ENCODE results near the gene OR5K1.
A peak's percentile ranks its signal among the peaks of the same experiment; 100 is the strongest.

The OR5K1 gene
- 0 reads per million in 4 donors for total RNA-seq

- DNase-seq: no peak
Observed at GRCh38 chr3:98462901-98463300, at the start of gene OR5K1. Gene OR5K1 (plus strand): TSS chr3:98463201. CDS start chr3:98469577, 6,376 bp downstream.

DNA sequence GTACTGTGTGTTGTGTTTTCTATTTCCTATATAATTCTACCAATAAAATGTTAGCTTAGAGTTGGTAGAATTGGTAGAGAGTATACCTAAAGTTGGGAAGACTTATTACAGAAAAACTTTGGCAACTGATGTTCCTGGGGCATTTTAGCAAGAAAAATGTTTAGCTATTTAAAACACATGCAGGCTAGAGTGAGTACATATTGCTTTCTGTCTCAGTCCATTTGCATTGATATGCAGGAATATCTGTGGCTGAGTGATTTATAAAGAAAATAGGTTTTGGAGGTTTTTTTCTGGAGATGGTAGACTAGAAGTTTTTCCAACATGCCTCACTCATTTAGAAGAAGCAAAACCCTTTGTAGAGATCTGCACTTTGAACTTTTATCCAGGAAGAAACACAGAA, 30.4 kb upstream of the OR5K1 start:
- DNase-seq: no peak

DNA sequence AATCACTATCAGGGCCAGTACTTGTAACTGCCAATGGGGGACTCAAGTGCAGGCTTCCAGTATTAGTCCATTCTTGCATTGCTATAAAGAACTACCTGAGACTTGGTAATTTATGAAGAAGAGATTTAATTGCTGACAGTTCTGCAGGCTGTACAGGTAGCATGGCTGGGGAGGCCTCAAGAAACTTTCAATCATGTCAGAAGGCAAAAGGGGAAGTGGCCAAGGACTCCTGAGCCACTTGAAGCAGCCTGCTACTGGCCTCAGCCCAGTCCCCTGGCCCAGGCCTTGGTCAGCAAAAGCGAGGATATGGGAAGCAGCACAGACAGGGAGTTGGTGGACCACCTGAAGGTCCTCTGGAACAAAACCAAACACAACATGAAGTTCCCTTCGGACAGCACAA, 29.2 kb upstream of the OR5K1 start:
- no peak for DNase-seq

- no peak for DNase-seq
Observed at GRCh38 chr3:98434412-98434811, 28.6 kb upstream of the OR5K1 start.

DNA sequence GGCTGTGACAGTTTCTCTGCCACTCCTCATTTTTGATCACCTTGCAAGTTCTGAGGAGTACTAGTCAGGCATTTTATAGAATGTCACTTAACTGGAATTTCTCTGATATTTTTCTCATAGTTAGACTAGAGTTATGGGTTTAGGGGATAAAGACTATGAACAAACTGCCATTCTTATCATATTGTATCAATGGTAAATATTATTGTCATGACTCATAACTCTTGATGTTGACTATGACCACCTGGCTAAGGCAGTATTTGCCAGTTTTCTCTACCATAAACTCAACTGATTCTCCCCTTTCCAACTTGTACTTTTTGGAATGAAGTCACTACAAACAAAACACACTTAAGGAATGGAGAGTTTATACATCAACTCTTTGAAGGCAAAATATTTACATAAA, 22.7 kb upstream of the OR5K1 start:
- DNase-seq: no peak

- no peak for DNase-seq
Observed at GRCh38 chr3:98445949-98446406, 17.0 kb upstream of the OR5K1 start.

- peak in 1 of 5 donors; percentile 6 for DNase-seq
Observed at GRCh38 chr3:98449606-98450193, 13.3 kb upstream of the OR5K1 start.

DNA sequence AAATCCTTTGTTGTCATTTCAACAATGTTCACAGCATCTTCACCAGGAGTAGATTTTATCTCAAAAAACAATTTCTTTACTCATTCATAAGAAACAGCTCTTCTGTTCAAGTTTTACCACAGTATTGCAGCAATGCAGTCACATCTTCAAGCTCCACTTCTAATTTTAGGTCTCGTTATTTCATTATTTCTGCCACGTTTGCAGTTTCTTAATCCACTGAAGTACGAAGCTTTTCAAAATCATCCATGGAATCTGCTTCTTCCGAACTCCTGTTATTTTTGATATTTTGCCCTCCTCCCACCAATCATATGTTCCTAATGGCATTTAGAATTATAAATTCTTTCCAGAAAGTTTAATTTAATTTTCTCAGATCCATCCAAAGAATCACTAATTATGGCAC, 12.6 kb upstream of the OR5K1 start:
- DNase-seq: no peak

DNA sequence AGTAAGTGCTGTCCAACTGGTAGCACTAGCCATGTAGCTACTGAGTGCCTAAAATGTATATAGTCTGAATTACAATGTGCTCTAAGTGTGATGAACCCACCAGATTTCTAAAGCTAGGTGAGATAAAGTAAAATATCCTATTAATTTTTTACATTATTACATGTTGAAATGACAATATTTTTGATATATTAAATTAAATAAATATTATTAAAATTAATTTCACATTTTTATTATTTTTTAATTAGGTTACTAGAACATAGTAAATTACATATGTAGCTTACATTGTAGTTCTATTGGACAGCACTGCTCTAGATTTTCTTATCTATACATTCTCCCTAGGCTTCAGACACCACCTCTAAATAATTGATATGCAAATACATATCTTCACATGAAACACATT, 9.2 kb upstream of the OR5K1 start:
- DNase-seq: no peak

GRCh38 chr3:98454929-98455328, 8.1 kb upstream of the OR5K1 start:
- DNase-seq: no peak

GRCh38 chr3:98457543-98457942, 5.5 kb upstream of the OR5K1 start:
- no peak for DNase-seq

- DNase-seq: no peak
Observed at GRCh38 chr3:98460220-98460619, 2.8 kb upstream of the OR5K1 start.

DNA sequence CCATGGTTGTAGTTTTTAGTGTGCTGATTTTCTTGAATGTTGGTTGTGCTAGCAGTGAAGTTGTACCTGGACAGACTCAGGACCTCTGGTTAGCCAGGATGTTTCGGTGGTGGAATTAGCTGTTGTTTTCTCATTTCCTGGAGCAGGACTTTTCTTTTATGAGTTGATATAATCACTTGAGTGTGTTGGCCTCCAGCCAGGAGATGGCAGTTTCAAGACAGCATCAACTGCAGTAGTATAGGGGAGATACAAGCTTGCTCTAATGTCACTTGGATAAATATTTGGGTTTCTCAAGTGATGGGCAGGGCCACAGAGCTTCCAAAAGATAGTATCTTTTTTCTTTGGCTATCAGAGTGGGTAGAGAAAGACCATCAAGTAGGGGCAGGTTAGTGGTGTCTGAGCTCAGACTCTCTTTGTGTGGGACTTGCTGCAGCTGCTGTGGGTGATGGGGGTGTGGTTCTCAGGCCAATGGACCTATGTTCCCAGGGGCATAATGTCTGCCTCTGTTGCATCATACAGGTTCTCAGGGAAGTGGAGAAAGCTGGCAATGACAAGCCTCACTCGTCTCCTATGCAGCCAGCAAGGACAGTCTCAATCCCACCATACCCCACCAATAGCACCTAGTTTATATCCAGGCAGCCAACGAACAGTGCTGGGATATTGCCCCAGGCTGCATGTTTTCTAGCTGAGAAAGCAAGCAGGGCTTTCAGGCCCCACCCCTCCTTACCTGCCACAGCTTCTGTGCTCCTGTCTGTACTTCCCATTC, 19.9 kb downstream of the OR5K1 start:
- no peak for DNase-seq

DNA sequence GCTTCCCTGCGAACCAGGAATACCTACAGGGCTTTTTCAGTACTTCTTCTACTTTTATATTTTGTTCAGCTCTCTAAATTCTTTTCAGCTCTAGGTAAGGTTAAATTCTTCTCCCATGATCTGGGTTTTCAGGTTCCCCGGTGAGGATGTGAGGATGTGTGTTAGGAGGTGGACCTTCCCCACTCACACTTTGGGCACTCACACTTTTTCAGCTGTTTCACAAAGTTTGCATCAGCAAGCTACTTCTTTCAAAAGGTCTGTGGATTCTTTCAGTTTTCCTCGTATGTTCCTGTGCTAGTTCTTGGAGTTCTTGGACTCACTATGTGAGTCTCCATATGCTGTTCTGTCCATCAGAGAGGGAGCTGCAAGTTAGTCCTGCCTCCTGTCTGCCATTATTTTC, 20.6 kb downstream of the OR5K1 start:
- no peak for DNase-seq

DNA sequence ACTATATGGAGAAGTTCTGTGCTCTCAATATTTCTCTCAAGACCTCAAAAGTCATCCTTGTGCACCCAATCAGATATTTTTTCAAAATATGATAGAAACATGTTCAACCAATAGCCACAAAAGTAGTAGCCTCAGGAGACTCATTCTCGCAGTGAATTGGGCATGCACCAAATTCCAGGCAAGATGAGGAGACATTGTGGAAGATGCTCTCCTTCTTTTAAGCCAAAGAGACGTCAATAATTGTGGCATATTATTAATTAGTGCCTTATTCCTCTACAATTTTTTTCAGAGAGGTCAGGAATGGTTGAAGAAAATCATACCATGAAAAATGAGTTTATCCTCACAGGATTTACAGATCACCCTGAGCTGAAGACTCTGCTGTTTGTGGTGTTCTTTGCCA, 34.4 kb downstream of the OR5K1 start, which contains the start of gene OR5K2:
OR5K2 (plus strand) TSS at position 301 of the 400 bp plus-strand sequence; CDS start at position 301, 0 bp downstream.
- DNase-seq: no peak

GRCh38 chr3:98500019-98500418, 37.0 kb downstream of the OR5K1 start:
- no peak for DNase-seq

GRCh38 chr3:98501270-98501669, 38.3 kb downstream of the OR5K1 start:
- DNase-seq: no peak

DNA sequence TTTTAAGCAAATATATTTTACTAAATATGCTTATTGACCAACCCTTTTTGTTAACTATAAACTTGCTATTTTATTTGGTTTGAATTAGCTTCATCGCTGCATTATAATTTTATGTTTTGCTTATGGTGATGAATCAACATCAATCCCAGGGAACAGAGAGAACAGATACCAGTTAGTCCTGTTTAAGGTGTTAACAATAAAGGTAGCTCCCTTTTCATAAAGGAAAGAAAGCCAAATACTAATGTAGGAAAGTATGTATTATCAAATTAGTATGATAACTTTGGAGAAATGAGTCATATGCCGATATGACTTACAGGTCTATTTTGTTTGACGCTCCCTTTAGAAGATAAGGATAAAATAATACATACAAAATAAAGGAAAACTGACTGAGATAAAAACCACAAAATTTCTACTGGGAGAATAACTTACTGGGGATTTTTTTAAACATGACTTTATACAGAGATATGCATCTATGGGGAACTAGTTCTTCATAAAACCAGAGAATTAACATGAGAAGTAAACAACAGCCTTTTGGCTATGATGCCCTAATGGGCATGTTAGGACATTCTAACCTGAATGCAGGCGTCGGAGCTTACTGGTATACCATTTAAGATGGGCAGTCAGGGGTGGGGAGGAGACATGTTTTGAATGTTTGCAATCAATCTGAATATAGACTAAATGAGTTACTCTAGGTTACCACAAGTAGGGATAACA, 39.0 kb downstream of the OR5K1 start:
- DNase-seq: no peak

DNA sequence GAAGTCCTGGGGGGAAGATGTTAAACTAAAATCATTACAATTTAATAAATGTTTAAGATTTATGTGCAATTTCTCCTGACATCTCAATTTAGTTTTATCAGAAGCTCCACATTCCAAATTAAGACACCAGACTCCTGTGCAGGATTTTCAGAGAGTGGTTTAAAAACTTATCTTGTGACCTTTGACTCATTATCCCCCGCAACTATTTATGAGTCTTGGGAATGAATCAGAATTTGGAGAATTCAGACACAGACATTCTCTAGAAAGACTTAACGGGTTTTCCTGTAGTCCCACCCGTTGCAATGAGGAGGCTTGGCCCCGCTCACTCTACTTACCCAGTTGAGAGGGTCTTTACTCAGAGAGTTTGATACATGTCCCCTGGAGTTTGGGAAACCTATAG, 41.5 kb downstream of the OR5K1 start:
- DNase-seq: no peak

DNA sequence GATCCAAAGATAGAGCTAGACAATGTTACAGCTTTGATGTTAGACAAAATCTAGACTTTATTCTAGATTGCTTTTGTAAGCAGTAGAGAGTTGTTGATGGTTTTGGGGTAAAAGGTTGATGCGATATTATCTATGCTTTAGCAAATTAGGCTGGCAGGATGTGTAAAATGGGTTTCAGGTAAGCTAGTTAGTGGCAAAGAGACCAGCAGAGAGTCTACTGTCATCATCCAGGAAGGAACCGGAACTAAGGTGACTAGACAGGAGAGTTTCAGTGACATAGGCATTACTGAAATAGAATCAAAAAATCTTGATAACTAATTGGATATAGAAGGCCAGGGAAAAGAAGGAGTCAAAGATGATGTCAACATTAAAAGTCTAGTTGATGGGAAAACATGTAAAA, 45.6 kb downstream of the OR5K1 start:
- DNase-seq: no peak

GRCh38 chr3:98512576-98512975, 49.6 kb downstream of the OR5K1 start:
- DNase-seq: no peak

- no peak for DNase-seq
Observed at GRCh38 chr3:98513091-98513511, 50.1 kb downstream of the OR5K1 start.

- no peak for DNase-seq
Observed at GRCh38 chr3:98513736-98514135, 50.7 kb downstream of the OR5K1 start.

DNA sequence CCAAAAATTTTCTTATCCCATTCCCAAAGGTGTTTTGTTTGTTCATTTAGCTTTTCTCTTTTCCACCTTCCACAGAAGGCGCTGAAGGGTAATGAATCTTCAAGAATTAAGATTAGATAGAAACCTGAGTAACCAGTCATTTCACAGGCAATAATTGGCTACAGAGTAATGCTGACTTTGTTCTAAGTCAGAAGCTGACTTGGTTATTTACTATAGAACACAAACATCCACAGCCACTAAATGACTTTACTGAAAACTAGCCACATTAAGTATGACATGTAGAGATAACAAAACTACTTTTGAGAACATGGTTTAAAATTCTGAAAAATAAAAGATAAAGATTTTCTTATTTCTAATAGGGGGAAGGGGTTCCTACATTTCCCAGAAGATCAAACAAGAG, 51.9 kb downstream of the OR5K1 start:
- no peak for DNase-seq

Measured in T-helper 1 cell (primary cell).